ENCODE data around the gene MAST3. TPM values are rescaled to one million over a fixed set of nuclear protein-coding genes. Genes with fewer than 3 reads are reported as not detected.

Gene MAST3
- total RNA-seq, 4 donors from 2014 or later: 27.2 to 53.5 (median 32.7) TPM

DNA sequence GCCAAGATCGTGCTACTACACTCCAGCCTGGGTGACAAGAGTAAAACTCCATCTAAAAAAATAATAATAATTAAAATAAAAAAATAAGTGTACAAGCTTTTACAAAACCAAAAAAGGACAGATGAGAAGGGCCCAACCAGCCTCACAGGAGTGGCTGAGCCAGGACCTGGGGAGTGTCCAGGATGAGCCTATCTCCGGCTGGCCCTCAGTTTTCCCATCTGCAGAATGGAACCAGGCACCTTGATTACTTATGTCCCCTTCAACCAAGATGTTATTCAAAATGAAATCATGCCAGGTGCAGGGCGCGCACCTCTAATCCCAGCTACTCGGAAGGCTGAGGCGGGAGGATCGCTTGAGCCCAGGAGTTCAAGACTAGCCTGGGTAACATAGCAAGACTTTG, 66.5 kb downstream of the MAST3 start:
- no peak overlapping the region for H3K4me3 ChIP-seq
- WGBS, 2 donors (ENCODE audit: low coverage in 1 of 2): 80 to 99% methylated on average over 1 to 7 of the region's 7 CpGs
- peaks cover 0 to 26% (median 15%) of the 10 kb centered on the region in 4 donors for H3K36me3 ChIP-seq
- H3K4me1 ChIP-seq: peaks cover 12 to 16% (median 13%) of the 10 kb centered on the region in 4 donors
- in situ Hi-C loops (cut with MboI; ENCODE audit: low pct_ligation_motif_present in 1 of 4, low pct_unique_long_range_greater_than_20kb in 1 of 4, low sequenced_read_pairs in 3 of 4): no loop called here
- TF ChIP-seq, protein P1, sequence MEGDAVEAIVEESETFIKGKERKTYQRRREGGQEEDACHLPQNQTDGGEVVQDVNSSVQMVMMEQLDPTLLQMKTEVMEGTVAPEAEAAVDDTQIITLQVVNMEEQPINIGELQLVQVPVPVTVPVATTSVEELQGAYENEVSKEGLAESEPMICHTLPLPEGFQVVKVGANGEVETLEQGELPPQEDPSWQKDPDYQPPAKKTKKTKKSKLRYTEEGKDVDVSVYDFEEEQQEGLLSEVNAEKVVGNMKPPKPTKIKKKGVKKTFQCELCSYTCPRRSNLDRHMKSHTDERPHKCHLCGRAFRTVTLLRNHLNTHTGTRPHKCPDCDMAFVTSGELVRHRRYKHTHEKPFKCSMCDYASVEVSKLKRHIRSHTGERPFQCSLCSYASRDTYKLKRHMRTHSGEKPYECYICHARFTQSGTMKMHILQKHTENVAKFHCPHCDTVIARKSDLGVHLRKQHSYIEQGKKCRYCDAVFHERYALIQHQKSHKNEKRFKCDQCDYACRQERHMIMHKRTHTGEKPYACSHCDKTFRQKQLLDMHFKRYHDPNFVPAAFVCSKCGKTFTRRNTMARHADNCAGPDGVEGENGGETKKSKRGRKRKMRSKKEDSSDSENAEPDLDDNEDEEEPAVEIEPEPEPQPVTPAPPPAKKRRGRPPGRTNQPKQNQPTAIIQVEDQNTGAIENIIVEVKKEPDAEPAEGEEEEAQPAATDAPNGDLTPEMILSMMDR (IDR thresholded peaks at IDR 0.05): no peak
- TF ChIP-seq EP300 (IDR thresholded peaks at IDR 0.05; ENCODE audit: low read depth) (no peak), POLR2AphosphoS5 (IDR thresholded peaks at IDR 0.05) (no peak), POLR2A (IDR thresholded peaks at IDR 0.05) (no peak)
- intact Hi-C loops (cut with DNase I; ENCODE audit: low total_unique reads): loop anchor here (5.0 kb wide), 1 partner anchor 52 kb away; no protein-coding TSS in a partner anchor
- H3K27me3 ChIP-seq: no peaks in the 10 kb centered on the region
- no peaks in the 10 kb centered on the region for H3K9me3 ChIP-seq
- H3K27ac ChIP-seq: no peak overlapping the region
- no peak for DNase-seq

DNA sequence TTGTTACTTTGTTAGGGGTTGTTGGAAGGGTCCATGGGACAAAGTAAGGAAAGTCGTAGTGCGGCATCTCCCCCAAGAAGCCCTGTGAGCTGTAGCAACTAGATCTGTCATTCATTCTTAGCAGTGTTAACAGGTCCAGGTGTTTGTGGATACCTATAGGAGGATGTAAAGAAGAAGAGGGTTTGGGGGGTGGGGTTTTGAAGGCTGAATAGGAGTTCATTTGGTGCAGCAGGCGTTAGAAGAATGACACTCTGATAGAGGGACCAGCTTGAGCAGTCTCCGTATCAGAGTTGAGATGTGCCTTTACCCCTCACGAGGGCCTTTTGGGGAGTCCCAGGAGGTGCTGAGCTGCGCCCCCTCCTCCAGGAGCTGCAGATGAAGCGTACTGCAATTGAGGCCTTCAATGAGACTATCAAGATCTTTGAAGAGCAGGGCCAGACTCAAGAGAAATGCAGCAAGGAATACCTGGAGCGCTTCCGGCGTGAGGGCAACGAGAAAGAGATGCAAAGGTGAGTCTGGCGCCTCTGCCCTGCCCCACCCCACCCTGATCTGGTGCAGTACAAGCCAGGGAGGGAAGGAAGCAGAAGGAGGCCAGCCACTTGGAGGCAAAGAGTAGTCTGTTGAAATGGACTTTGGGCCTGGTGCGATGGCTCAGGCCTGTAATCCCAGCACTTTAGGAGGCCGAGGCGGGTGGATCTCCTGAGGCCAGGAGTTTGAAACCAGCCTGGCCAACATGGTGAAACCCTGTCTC, 68.4 kb downstream of the MAST3 start:
- in situ Hi-C loops (cut with MboI; ENCODE audit: low pct_ligation_motif_present in 1 of 4, low pct_unique_long_range_greater_than_20kb in 1 of 4, low sequenced_read_pairs in 3 of 4): no loop called here
- peaks cover 0 to 26% (median 15%) of the 10 kb centered on the region in 4 donors for H3K36me3 ChIP-seq

DNA sequence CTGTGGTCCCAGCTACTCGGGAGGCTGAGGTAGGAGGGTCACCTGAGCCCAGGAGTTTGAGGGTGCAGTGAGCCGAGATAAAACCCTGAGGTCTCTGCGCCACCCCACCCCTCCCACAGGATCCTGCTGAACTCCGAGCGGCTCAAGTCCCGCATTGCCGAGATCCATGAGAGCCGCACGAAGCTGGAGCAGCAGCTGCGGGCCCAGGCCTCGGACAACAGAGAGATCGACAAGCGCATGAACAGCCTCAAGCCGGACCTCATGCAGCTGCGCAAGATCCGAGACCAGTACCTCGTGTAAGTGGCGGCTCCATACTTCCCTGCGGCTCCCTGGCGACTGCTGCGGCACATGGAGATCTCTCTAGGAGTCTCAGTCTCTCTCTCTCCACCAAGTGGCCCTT, 69.4 kb downstream of the MAST3 start:
- in situ Hi-C loops (cut with MboI; ENCODE audit: low pct_ligation_motif_present in 1 of 4, low pct_unique_long_range_greater_than_20kb in 1 of 4, low sequenced_read_pairs in 3 of 4) (no loop called here), intact Hi-C loops (cut with DNase I; ENCODE audit: low total_unique reads) (loop anchor here (5.0 kb wide), 1 partner anchor 335 kb away; no protein-coding TSS in a partner anchor)

More for the DNA sequence above, 68.4 kb downstream of the MAST3 start:
- 86 to 94% methylated on average over 4 to 15 of the region's 15 CpGs for WGBS, 2 donors (ENCODE audit: low coverage in 1 of 2)
- no peak for TF ChIP-seq EP300 (IDR thresholded peaks at IDR 0.05; ENCODE audit: low read depth)
- TF ChIP-seq, protein P1 (IDR thresholded peaks at IDR 0.05): no peak
- TF ChIP-seq POLR2A (IDR thresholded peaks at IDR 0.05): no peak
- TF ChIP-seq POLR2AphosphoS5 (IDR thresholded peaks at IDR 0.05): no peak
- Histone ChIP-seq H3K9me3 (no peaks in the 10 kb centered on the region), H3K4me3 (no peak overlapping the region), H3K27me3 (no peaks in the 10 kb centered on the region), H3K27ac (no peak overlapping the region), H3K4me1 (peaks cover 6 to 14% (median 12%) of the 10 kb centered on the region in 4 donors)
- intact Hi-C loops (cut with DNase I; ENCODE audit: low total_unique reads): loop anchor here (5.0 kb wide), 1 partner anchor 336 kb away; no protein-coding TSS in a partner anchor
- DNase-seq: no peak

More for the DNA sequence above, 69.4 kb downstream of the MAST3 start:
- H3K9me3 ChIP-seq: no peaks in the 10 kb centered on the region
- no peaks in the 10 kb centered on the region for H3K27me3 ChIP-seq
- H3K4me3 ChIP-seq: no peak overlapping the region
- H3K4me1 ChIP-seq: peaks cover 0 to 8% (median 5%) of the 10 kb centered on the region in 4 donors
- DNase-seq: no peak
- 94% methylated on average over 21 of the region's 21 CpGs; no CpG with 5 or more reads in 1 of the 2 donors for WGBS, 2 donors (ENCODE audit: low coverage in 1 of 2)
- no peak overlapping the region for H3K27ac ChIP-seq
- H3K36me3 ChIP-seq: peaks cover 0 to 26% (median 15%) of the 10 kb centered on the region in 4 donors
- TF ChIP-seq POLR2AphosphoS5 (IDR thresholded peaks at IDR 0.05) (no peak), POLR2A (IDR thresholded peaks at IDR 0.05) (no peak), EP300 (IDR thresholded peaks at IDR 0.05; ENCODE audit: low read depth) (no peak)
- TF ChIP-seq, protein P1 (IDR thresholded peaks at IDR 0.05): no peak

Data from transverse colon (tissue), 4 donors.